HG02678 (cell line): ENCODE measurements around the gene BPIFA2.

Source experiments
- ATAC-seq: cut with Tn5 transposase; IDR thresholded peaks from one replicate; pipeline ENCODE4 v1.9.1; 2021; ENCODE audit warnings: mild to moderate bottlenecking, moderate library complexity; ENCODE audit not compliant: unreplicated experiment

BPIFA2 gene

DNA sequence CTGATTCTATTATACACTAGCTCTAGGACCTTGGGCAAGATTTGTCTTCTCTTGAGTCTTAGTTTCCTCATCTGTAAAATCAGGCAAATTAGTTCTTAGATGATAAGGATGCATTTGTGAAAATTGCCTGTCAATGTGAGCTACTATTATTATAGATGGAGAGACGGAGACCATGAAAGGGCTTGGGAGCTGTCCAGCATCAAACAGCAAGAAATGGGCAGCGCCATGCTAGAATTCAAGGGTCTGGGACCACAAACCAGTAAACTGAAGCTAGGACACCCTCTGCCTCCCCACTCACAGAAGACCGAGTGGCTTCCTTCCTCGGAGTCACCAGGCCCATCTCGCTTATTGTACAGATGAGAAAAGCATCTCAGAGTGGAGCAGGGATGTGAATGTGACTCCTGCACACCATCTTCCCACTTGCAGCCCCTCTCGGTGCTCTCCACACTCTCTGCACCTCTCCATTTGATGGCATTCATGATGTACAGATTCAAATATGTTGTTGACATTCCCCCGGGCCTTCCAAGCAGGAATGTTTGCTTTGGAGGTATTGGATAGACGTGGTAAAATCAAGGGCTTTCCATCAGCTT lies 25.0 kb downstream of the BPIFA2 start:
- no peak for ATAC-seq

DNA sequence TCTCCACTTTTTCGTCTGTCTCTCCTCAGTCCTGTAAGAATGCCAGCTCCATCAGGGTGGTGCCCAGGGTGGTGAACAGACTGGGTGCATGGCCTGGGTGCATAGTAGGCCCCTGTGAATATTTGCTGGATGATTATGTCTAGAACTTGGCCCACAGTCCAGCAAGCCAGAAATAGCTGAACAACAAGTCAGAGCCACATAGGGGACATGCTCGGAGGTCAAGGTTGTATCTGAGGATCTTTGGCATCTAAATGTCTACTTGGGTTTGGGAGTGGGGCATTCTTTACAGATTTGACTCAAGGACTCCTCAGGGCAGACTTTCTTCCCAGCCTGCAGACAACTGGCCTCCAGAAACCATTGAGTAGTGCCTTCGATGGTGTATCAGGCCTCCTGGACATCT lies 31.1 kb downstream of the BPIFA2 start:
- ATAC-seq, result no peak

GRCh38 chr20:33202451-33202850 lies 34.5 kb downstream of the BPIFA2 start:
- no peak for ATAC-seq

DNA sequence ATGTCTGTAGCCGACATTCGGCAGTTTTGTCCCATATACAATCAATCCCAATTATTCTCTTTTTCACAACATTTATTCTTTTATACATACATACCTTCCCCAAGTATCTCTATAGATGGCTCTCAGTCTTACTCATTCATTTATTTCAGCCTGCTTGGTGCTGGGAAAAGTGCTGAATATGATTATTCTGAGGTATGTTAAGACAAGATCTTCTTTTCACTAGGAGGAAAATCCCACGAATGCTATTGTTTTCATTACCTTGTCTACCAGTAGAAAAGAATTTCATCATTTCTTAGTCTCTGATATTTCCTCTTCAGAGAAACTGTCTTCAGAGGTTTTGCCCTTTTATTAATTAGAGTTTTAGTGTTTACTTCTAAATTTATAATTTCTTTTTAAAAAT lies 35.5 kb downstream of the BPIFA2 start:
- no peak for ATAC-seq

DNA sequence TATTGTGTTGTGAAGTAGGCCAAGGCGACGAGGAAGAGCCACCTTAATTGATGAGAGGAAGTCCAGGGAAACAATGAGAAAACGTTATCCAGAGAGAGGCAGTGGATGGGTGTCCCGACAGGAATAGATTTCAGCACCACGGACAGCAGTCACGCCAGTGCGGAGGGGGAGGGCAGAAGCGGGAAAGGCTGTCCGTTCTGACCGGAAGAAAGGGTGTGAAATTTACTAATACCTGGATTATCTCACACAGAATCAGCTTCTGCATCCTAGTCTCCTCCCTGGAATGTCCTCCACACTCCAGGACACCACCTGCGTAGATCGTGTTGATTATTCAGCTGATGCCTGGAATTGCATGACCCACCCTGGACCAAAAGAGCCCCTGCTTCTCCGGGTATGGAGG lies 41.8 kb downstream of the BPIFA2 start:
- no peak for ATAC-seq

GRCh38 chr20:33210371-33210770 lies 42.4 kb downstream of the BPIFA2 start:
- ATAC-seq, result no peak

DNA sequence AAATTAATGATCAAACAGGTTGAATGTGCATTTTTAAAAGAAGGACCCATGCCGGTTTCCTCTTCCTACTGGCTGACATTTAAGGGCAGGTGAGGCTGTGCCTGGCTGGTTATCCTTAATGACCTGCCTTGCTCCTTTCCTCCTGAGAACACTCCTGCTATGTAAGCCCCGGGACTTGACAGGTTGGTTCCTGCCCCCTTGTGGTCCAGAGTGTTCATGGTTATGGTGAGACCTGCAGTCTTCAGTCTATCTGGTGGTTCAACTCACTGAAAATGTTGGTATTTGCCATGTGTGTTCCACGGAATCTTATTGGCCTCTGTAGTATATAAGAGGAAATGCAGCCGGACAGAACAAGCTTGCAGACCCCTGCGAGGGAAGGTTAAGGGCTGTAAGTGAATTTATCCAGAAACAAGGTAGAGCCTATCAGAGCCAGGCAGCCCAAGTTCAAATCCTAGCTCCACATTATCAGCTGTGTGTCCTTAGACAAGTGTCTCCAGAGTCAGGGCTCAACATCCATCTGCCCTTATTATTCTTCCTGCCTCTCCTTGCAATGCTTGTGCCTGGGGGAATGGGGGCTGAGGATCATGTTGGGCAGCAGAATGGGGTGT lies 44.0 kb downstream of the BPIFA2 start:
- ATAC-seq, result no peak

DNA sequence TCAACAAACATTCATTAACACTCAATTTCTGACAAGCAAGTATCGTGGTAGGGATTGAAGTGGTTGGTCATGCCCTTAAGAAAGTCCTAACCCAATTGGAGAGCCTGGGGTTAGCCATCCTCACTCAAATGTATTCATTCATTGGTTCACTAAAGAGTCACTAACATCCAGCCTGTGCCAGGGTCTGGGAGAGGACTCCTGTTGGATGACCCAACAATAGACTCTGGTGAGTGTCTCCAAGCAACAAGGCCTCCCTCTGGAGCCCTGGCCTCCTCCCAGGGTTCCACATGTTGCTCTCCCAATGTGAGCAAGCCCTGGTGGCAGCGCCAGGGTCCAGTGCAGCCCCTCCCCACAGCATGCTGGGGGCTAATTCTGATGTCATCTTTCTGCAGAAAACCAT lies 49.1 kb downstream of the BPIFA2 start, which contains the start of gene BPIFA3:
BPIFA3 (plus strand) TSS at position 301 of the 400 bp plus-strand sequence. CDS start 185 bp downstream, outside the sequence.
- no peak for ATAC-seq

- ATAC-seq, result no peak
These were observed 56.4 kb downstream of the BPIFA2 start for GRCh38 chr20:33224399-33224798.

DNA sequence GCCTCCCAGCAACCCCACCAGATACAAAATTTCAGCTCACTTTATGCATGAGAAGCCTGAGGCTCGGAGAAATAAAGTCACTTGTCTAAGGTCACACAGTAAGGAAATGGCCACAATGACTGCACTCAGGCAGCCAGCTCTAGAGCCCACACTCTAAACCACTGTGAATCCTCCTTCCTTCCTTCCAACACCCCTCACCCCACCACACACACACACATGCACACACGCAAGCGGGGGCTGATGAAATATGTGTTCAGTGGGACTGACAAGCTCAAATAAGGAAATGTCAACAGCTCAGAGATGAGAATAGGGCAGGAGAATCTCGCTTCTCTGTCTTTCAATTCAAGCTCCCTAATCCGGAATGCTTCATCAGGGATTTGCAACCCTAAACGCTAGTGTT lies 61.9 kb downstream of the BPIFA2 start:
- ATAC-seq, result no peak
